ENCODE measurements around the gene RICTOR.
"Not testable (repeated sequence)": the region's sequence is repeated elsewhere in the genome, so short reads cannot be mapped to it uniquely, and the experiment has no call there.

RICTOR gene

DNA sequence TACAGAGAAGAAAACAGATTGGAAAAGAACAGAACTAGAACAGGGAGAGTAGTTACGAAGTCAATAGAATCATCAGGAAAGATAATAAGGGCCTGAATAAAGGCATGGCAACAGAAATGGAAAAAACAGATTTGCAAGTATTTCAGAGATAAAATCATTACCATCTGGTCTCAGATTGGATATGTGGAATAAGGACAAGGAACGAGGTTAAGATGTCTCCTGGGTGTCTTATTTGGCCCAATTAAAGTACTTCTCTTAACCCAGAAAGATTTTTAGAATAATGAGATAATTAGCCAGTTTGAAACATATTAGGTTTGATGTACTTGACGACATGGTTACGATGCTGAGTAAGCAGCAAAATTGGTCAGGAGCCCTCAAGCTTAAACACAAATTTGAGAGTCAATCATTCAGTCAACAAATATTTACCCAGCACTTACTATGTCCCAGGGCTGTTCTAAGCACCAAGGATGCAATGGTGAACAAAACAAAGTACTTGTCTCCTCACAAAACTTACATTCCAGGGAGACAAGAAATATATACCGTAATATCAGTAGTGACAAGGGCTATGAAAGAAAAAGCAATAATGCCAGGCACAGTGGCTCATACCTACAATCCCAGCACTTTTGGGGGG is 18.3 kb downstream of the RICTOR start:
- no peak for DNase-seq

DNA sequence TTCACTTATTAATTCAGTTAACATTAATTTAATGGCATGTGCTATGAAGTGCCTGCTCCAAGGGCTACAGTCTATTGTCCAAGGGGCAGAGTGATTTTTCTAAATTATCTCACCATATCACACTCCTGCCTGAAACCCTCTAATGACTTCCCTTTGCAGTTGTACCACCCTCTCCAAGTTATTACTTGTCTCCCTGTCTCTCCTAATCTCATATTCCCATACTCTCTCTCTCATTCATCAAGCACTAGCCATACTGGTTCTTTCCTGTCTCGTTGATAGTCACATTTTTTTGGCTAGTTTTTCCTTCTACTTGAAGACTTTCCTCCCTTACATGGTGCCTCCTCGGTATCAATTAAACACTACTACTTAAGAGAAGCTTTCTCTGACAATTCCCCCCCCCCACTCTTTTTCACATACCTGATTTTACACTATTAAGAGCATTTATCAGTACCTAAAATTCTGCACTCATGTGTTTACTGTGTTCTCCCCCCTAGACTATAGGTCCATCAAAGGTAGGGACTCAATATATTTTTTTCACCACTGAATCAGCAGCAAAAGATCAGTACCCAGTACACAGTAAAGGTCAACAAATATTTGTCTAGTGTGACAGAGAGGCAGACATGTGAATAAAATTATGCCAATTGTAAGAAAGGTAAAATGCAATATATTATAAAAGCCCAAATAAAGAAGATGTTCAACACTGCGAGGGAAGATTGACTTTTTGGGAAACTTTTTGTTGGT is 19.0 kb downstream of the RICTOR start:
- no peak for DNase-seq

DNA sequence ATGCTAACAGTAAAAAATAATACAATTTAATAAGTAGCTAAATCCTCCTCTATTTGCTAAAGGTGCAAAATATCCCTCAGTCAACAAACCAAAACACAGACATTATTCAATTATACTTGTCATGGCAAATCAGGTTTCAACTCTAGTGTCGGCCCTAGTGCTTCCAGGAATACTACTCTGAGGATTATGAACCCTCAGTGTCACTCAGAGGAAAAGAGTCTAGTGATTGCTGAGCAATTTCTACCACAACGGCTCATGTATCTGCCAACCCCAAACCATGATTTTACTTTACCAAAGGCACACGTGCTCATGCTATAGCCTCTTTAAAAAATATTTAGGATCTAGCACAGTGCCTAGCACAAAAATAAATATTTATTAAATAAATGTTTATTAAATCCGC is 21.0 kb downstream of the RICTOR start:
- DNase-seq: no peak

DNA sequence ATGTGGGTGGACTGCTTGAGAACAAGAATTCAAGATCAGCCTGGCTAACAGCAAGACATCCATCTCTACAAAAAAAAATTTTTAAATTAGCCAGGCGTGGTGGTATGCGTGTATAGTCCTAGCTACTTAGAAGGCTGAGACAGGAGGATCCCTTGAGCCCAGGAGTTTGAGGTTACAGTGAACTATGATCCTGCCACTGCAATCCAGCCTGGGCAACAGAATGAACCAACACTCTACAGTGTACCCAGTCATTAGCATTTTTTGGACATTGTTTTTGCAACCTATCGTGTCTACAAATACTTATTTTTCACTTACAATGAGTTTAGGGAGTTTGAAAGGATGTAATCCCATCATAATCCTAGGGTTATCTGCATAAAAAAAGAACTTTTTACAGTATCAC is 22.1 kb downstream of the RICTOR start:
- no peak for DNase-seq

DNA sequence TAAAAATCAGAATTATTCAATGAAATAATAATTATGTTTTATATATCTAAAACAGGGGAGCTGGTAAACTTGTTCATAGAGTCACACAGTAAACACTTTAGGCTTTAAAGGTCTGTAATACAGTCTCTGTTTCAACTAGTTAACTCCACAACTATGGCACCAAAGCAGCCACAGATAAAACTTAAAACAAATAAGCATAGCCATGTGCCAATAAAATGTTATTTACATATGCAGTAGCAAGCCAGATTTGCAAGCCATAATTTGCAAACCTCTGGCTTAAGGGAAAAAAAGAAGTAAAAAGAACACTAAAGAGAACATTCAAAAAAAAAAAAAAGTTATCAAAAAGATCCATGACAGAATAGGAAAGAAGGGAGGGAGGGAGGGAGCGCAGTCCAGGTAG is 24.9 kb downstream of the RICTOR start:
- DNase-seq: no peak

DNA sequence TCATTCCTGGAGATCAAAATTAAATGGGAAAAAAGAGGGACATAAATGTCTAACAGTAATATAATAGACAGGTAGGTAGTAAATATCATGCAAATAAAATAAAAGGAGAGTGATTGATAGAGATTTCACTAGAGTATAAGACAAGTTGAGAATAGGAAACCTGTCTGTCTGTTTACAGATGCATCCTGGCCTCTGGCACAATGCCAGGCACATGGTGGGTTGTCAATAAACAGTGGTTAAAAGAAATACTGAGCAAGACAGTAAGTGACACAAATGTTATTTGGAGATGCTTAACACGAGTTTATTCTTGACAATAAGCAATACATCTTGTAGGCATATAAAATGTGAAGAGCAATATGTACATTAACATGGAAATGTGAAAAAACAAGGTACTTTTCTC is 33.3 kb downstream of the RICTOR start:
- DNase-seq: no peak

DNA sequence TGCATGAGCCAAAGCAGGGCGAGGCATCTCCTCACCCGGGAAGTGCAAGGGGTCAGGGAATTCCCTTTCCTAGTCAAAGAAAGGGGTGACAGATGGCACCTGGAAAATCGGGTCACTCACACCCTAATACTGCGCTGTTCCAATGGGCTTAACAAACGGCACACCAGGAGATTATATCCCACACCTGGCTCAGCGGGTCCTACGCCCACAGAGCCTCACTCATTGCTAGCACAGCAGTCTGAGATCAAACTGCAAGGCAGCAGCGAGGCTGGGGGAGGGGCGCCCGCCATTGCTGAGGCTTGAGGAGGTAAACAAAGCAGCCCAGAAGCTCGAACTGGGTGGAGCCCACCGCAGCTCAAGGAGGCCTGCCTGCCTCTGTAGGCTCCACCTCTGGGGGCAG is 39.7 kb downstream of the RICTOR start:
- DNase-seq: not testable (repeated sequence)

DNA sequence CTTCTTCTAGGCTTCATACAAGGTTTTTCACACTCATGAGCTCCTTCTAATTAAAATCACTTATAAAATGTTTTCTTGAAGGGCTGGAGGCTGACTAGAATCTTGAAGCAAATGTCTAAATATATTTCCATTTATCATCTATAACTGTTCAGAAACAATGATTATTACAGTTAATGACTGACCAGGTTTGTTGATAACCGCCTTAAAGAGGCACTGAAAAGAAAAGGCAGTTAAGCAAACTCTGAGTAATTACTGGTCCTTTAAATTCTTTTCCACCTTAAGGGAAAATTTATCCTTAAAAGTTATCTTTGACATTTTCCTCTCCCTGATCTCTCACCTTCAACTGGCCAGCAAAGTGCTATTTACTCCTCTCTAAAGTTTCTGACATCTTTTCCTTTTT is 43.2 kb downstream of the RICTOR start:
- DNase-seq: no peak

DNA sequence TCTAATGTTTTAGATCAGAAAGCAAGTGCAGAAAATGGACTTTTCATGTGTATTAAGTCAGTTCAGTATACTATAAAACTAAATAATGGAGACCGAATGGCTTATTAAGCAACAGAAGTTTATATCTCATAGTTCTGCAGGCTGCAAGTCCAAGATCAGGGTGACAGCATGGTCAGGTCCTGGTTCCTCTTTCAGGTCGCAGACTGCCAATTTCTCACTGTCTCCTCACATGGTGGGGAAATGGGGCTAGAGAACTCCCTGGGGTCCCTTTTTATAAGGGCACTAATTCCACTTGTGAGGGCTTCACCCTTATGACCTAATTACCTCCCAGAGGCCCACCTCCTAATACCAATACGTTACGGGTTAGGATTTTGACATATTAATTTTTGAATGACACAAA is 48.7 kb downstream of the RICTOR start:
- DNase-seq: peak; percentile 17 to 22

DNA sequence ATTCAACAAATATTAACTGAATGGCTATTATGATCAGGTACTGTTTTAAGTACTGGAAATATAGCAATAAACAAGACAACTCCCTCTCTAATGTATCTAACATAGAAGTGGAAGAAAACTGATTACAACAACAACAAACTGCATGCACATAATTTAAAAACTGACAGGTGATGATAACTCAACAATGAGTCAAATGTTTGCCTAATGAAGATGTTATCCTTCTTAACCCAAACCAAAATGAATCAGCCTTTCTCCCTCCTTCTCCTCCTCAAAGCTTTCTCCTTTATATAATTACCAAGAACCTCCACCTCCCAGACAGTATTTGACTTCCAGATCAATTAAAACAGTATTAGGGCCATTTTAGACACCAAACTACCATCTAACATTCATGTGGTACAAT is 49.3 kb downstream of the RICTOR start:
- DNase-seq: no peak

DNA sequence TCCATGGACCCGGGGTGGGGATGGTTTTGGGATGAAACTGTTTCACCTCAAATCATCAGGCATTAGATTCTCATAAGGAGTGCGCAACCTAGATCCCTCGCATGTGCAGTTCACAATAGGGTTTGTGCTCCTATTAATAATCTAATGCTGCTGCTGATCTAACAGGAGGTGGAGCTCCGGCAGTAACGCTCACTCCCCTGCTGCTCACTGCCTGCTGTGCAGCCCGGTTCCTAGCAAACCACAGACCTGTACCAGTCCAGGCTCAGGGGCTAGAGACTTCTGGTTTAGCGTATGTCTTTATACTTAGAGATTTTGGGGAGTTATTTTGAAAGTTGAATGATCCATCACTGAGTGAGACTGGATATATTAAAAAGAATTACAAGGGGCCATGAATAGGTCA is 50.2 kb downstream of the RICTOR start:
- peak; percentile 8 to 19 for DNase-seq

DNA sequence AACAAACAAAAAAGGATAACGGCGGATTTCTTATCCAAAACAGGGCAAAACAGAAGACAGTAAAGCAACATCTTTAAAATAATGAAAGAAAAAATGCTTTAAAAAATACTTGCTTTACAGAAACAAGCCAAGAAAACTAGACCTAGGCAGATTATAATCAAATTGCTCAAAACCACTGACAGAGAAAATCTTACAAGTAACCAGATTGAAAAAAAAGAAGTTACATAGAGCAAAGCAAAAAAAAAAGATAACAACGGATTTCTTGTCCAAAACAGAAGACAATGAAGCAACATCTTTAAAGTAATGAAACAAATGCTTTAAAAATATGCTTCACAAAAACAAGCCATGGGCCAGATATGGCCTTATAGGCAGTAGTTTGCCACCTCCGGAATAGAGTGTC is 51.1 kb downstream of the RICTOR start:
- DNase-seq: no peak

DNA sequence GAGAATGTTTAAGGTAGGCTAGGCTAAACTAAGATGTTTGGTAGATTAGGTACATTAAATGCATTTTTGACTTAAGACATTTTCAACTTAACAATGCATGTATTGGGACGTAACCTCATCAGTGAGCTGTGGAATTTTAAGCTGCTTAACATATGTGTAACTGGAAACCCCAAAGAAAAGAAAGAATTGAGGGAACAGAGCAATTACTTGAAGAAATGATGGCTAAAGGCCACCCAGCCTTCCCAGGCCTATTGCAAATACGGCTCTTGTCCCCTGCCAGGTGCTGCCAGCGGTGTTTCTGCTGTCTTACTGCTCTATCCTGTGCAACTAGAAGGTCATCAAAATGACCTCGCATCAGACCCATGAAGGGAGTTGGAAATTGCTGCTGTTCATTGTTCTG is 52.0 kb downstream of the RICTOR start:
- DNase-seq: no peak

DNA sequence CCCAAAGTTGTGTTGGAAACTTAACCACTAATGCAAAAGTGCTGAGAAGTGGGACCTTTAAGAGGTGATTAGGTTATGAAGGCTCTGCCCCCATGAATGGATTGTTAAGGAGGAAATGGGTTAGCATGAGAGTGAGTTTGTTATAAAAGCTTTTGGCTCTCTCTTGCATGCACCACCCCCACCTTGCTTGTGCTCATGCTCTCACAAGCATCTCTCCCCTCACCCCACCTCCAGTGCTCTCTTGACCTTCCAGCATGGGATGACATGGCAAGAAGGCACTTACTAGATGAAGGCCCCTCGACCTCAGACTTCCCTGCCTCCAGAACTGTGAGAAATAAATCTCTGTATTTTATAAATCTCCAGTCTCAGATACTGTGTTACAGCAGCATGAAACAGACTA is 52.8 kb downstream of the RICTOR start:
- no peak for DNase-seq

DNA sequence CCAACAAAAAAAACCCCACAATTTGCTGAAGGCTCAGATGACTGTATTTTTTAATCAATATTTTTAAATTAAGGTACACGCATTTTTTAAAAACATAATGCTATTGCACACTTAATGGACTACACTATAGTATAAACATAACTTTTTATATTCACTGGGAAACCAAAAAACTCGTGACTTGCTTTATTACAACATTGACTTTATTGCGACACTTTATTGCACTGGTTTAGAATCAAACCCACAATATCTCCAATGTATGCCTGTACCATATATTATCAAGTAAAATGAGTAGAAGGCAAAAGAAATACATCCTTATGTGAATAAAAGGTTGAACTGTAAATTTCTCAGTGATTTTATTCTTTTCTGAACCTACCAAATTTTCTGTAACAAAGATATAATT is 53.7 kb downstream of the RICTOR start:
- DNase-seq: no peak

DNA sequence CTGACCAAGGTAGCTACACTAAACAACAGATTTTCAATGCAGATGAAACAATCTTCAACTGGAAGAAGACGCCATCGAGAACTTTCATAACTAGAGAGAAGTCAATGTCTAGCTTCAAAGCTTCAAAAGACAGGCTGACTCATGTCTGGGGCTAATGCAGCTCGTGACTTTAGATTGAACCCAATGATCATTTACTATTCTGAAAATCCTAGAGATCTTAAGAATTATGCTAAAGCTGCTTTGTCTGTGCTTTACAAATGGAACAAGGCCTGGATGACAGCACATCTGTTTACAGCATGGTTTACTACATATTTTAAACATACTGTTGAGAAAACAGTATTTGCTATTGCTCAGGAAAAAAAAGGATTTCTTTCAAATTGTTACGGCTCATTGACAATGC is 54.9 kb downstream of the RICTOR start:
- DNase-seq: no peak

DNA sequence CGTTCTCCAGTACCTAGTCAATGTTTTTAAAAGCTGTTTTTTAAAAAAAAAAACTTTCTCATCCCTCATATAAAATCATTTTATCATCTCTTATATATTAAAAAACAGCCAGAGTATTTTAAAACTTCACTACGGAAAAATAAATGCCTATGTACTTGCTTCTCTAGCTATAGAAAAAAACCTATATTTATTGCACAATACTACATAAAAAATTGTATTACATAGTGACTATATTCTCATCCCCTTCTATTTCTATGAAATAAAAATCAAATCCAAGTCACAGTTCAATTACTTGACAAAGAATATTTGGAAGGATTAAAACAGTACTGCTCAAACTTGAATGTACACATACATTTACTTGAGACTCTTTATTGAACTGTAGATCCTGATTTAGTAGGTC is 56.7 kb downstream of the RICTOR start:
- no peak for DNase-seq

DNA sequence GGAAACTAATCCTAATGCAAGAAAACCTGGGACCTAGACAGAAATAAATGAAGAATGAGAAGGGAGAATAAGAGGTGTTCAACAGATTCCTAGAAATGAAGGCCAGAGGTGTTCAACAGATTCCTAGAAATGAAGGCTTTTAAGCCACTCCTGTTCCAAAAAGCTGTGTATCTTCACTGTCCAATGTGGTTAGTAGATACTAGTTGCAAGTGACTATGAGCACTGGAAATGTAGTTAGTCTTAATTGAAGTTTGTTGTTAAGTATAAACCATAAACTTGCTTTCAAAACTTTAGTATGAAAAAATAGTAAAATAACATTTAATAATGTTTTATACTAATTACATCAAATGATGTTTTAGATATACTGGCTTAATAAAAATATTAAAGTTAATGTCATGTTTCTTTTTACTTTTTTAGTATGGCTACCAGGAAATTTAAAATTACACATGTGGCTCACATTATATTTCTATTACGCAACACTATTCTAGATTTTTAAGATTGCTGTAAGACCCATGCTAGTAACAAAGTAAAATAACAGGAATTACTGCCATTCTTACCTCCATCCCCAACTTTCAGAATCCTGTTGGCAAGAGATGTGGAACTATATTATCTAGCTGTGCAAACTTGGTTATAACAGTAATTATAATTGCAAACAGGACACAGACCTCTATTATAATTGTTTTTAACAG is 57.5 kb downstream of the RICTOR start:
- DNase-seq: no peak

DNA sequence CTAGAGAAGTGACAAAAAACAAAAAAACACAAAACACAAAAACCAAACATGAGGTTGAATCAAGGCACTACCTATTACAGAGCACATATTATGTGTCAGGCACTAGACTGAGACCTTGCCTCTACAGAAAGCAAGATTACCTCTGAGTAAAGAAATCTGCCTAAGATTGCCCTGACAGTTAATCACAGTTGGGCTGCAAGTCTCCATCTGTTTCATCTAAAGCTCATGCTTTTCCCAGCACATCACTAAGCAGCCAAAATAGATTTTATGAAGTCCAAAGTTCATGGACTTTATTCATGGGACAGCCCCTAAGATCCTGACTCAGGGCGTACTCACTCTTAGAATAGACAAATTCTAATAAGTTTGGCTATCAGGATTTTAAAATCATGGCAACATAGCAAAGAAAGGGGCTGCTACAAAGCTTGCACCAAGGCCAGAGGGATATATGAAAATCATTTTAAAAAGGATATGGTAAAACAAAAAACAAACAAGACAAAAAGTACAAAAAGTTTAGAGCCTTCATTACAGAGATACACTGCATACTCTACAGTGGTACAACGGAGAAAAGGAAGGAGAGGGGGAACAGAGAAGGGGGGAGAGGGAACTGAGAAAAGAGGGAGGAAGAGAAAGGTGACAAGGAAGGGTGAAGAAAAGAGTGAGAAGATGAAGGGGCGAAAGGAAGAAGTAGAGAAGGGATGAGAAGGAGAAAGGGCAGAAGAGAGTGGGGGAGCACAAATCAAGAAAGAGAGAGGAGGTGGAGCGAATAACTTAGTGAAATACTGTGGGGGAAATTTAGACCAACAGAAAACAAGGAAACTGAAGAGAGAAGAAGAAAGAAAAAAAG is 58.2 kb downstream of the RICTOR start:
- no peak for DNase-seq

DNA sequence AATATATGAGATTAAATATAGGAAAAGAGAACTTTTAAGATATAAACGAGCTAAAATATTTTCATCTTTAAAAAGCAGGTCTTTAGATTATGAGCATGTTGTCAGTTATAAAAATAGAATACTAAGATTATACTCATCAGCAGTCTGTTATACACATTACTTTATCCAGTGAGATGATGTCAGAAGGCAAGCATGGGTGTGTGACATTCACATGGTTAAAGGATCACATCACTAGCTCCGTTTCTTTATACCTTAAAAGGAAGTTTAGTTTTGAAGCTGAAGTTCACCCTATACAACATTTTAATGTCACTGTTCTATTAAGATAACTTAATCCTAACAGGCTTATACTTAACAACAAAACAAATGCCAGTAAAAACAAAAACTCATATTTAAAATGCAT is 59.6 kb downstream of the RICTOR start:
- DNase-seq: no peak

DNA sequence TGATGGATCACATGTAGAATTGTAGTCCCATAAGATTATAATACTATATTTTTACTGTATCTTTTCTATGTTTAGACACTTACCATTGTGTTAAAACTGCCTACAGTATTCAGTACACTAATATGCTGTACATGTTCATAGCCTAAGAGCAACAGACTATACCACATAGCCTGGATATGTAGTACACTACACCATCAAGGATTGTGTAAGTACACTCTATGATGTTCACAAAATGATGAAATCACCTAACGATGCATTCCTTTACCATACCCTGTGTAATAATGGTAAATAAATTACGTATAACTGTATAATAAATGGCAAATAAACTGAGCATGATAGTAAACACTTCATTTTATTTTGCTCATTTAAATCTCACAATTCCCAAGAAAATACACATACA is 60.3 kb downstream of the RICTOR start:
- DNase-seq: no peak

DNA sequence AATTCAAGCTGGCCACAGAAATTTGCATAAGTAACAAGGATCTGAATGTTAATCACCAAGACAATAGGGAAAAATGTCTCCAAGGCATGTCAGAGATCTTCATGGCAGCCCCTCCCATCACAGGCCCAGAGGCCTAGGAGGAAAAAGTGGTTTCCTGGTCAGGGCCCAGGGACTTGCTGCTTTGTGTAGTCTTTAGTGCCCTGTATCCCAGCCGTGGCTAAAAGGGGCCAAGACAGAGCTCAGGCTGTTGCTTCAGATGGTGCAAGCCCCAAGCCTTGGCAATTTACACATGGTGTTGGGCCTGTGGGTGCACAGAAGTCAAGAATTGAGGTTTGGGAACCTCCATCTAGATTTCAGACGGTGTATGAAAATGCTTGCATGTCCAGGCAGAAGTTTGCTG is 63.2 kb downstream of the RICTOR start:
- DNase-seq: not testable (repeated sequence)

DNA sequence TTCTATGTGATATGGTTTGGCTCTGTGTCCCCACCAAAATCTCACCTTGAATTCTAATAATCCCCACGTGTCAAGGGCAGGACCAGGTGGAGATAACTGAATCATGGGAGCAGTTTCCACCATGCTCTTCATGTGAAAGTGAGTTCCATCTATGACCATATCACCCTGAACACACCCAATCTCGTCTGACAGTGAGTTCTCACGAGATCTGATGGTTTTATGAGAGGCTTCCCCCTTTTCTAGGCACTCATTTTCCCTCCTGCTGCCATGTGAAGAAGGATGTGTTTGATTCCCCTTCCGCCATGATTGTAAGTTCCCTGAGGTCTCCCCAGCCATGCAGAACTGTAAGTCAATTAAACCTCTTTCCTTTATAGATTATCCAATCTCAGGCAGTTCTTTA is 64.2 kb downstream of the RICTOR start:
- DNase-seq: no peak

DNA sequence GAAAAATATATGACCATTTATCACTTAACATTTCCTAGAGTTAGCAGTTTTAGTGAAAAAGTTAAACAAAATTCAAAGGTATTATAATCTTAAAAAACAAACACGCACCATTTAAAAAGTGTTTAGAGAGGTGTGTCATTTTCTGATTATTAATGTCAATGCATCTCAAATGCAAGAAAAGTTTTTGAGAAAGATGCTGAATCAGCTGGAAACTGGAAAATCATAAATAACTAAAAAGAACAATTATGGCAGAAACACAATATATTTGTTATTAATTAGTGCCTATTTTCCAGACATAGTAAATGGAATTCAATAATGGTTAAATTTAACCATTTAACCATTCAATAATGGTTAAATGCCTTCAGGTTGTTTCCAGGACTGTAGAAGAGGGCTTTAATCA is 64.9 kb downstream of the RICTOR start:
- DNase-seq: no peak
